K562 (cell line): ENCODE measurements around the gene MERTK. TPM values are rescaled to one million over a fixed set of nuclear protein-coding genes. Genes with fewer than 3 reads are reported as not detected.

Source experiments
- ATAC-seq: fragments of 200-7000 bp; cut with Tn5 transposase; 3 replicates; pipeline ENCODE4 v1.9.1; 2020; ENCODE audit warnings: moderate library complexity
- BruUV-seq: library from RNA; stranded (reverse); fragments of 400-500 nt; replicated peaks from 2 replicates; lab custom pipeline; 2021; lab: Mats Ljungman, UMichigan
- CTCF ChIA-PET: fragments of 300-600 bp; formaldehyde crosslinking; extraction: SDS; loops from one replicate; lab custom pipeline; 2021; ENCODE audit warnings: low intra/inter-chr PET ratio; lab: Yijun Ruan, JAX
- POLR2A ChIA-PET: fragments of 300-600, 350-650 bp; sonication (Branson Sonifier 250); formaldehyde crosslinking; extraction: SDS; loops from one replicate; lab custom pipeline; 2021; ENCODE audit warnings: antibody characterized with exemption, inconsistent platforms; lab: Yijun Ruan, JAX
- DNase-seq, 4 experiments: peaks; one replicate each; pipeline versions ENCODE4 v3.0.0 to v3.0.0-alpha.2; 2011 to 2018; ENCODE audit warnings: low spot score in 3 of 4, mixed read lengths in 3 of 4; ENCODE audit errors: extremely low read depth in 1 of 4
- FAIRE-seq: peaks from 2 replicates; lab custom pipeline; 2011; peaks lifted over from hg19 to GRCh38; lab: Jason Lieb, UNC
- H2AFZ ChIP-seq: 2 replicates; pipeline ENCODE4 v1.6.0; 2011; ENCODE audit warnings: low read depth, low read length, control low read depth, inconsistent platforms
- H3K27ac ChIP-seq: fragments of 200-600 bp; 3 replicates; pipeline ENCODE4 v1.8.0; 2011; ENCODE audit warnings: low read depth, mild to moderate bottlenecking, control low read depth, inconsistent platforms, low read length, moderate library complexity, mixed read lengths; ENCODE audit errors: extremely low read depth
- H3K27me3 ChIP-seq, 2 experiments: fragments of 300-600 bp in 1 of 2; 2 replicates in 1 of 2; 3 replicates in 1 of 2; pipeline versions ENCODE4 v1.6.0 to v1.8.0; 2011; ENCODE audit warnings: inconsistent platforms in 2 of 2, low read length in 2 of 2, mild to moderate bottlenecking in 1 of 2, mixed read lengths in 1 of 2, moderate library complexity in 1 of 2; ENCODE audit not compliant: control insufficient read depth in 2 of 2, insufficient read depth in 2 of 2
- H3K36me3 ChIP-seq: fragments of 300-600 bp; 3 replicates; pipeline ENCODE4 v1.8.0; 2011; ENCODE audit warnings: mild to moderate bottlenecking, low read length, inconsistent platforms; ENCODE audit not compliant: control insufficient read depth, insufficient read depth
- H3K4me1 ChIP-seq, 2 experiments: fragments of 200-600 bp in 1 of 2; replicated peaks in 1 of 2; 2 replicates in 1 of 2; 3 replicates in 1 of 2; pipeline versions ENCODE4 v1.5.1 to v1.8.0; 2011; ENCODE audit warnings: inconsistent platforms in 2 of 2, low read length in 2 of 2, mild to moderate bottlenecking in 1 of 2, mixed read lengths in 1 of 2, moderate library complexity in 1 of 2; ENCODE audit not compliant: control insufficient read depth in 2 of 2, insufficient read depth in 2 of 2
- H3K4me2 ChIP-seq: 2 replicates; pipeline ENCODE4 v1.6.1; 2011; ENCODE audit warnings: low read length, control low read depth, inconsistent platforms, mixed read lengths; ENCODE audit not compliant: insufficient read depth
- H3K4me3 ChIP-seq: fragments of 200-600 bp; sonication (generic), shearing (Covaris generic); 2 replicates; pipeline ENCODE4 v1.5.1; 2016; ENCODE audit warnings: control low read depth, inconsistent platforms
- H3K79me2 ChIP-seq: fragments of 200-600 bp; 3 replicates; pipeline ENCODE4 v1.8.0; 2011; ENCODE audit warnings: low read length, inconsistent platforms; ENCODE audit not compliant: control insufficient read depth, insufficient read depth
- H3K9ac ChIP-seq, 2 experiments: 2 replicates each; pipeline versions ENCODE4 v1.6.0 to v1.6.1; 2011; ENCODE audit warnings: low read depth in 2 of 2, low read length in 2 of 2, control low read depth in 1 of 2, inconsistent platforms in 1 of 2, mild to moderate bottlenecking in 1 of 2, mixed read lengths in 1 of 2; ENCODE audit not compliant: insufficient read depth in 1 of 2
- H3K9me1 ChIP-seq: one replicate; pipeline ENCODE4 v1.6.0; 2011; ENCODE audit warnings: inconsistent platforms, mild to moderate bottlenecking, low read length, moderate library complexity; ENCODE audit not compliant: control insufficient read depth, insufficient read depth
- H3K9me3 ChIP-seq: replicated peaks from 2 replicates; pipeline ENCODE4 v1.5.1; 2011; ENCODE audit warnings: low read depth, low read length, inconsistent platforms; ENCODE audit not compliant: control insufficient read depth, insufficient read depth
- H4K20me1 ChIP-seq: replicated peaks from 2 replicates; pipeline ENCODE4 v1.6.1; 2011; ENCODE audit warnings: low read length, inconsistent platforms, mixed read lengths; ENCODE audit not compliant: control insufficient read depth, insufficient read depth
- CUX1 ChIP-seq: fragments of 200-800 bp; sonication (Bioruptor generic); IDR thresholded peaks from 2 replicates; pipeline ENCODE4 v1.6.1; 2016; ENCODE audit warnings: missing genetic modification characterization, missing compliant biosample characterization
- NR2C1 ChIP-seq, 2 experiments: fragments of 450-650 bp; IDR thresholded peaks; 2 replicates each; pipeline ENCODE4 v1.6.1; 2017; ENCODE audit warnings: mild to moderate bottlenecking in 2 of 2, antibody characterized with exemption in 1 of 2, inconsistent platforms in 1 of 2, missing compliant biosample characterization in 1 of 2, missing genetic modification characterization in 1 of 2
- RFX1 ChIP-seq: fragments of 450-650 bp; IDR thresholded peaks from 2 replicates; pipeline ENCODE4 v1.6.1; 2016; ENCODE audit warnings: mild to moderate bottlenecking, moderate library complexity
- SIRT6 ChIP-seq: IDR thresholded peaks from one replicate; pipeline ENCODE4 v1.6.1; 2012; ENCODE audit warnings: low read depth, mild to moderate bottlenecking, control low read depth, inconsistent platforms, low read length, moderate library complexity
- SPI1 ChIP-seq: IDR thresholded peaks from 2 replicates; pipeline ENCODE4 v1.6.1; 2011; ENCODE audit warnings: low read depth, low read length, control low read depth, borderline replicate concordance
- USF1 ChIP-seq: sonication (generic); formaldehyde crosslinking; IDR thresholded peaks from 2 replicates; pipeline ENCODE4 v1.9.0; 2022; ENCODE audit warnings: mild to moderate bottlenecking, missing genetic modification reagents
- WGBS: fragments of 100-300 bp; shearing (Covaris generic); methylation state at CpG from one replicate; pipeline ENCODE4 v1.1.6; 2016; ENCODE audit warnings: low coverage, mixed read lengths; ENCODE audit not compliant: insufficient coverage; ENCODE audit errors: missing lambda C conversion rate; 5-methylcytosine and 5-hydroxymethylcytosine counted together
- in situ Hi-C: fragments of 300-500 bp; cut with MboI; formaldehyde crosslinking; loops from 4 replicates; pipeline ENCODE4 v1.15.0; 2018; ENCODE audit warnings: inconsistent platforms, mixed read lengths
- intact Hi-C: fragments of 100-400 bp; cut with micrococcal nuclease; formaldehyde crosslinking; loops from 2 replicates; pipeline ENCODE4 v1.14.2; 2022
- polyA plus RNA-seq, 8 experiments: library from polyadenylated mRNA; depleted of rRNA in 4 of 8; stranded (reverse) in 5 of 8; unstranded in 3 of 8; fragments of >200 nt; fragmentation: Nextera tagmentation in 2 of 8; fragmentation: Illumina TruSeq in 1 of 8; extraction: Ambion mirVana in 2 of 8; extraction: Trizol in 1 of 8; gene quantifications; 2 replicates each; pipeline versions ENCODE4 v1.2.1 to v1.2.3, GENCODE V29; 2011 to 2014; ENCODE audit warnings: inconsistent platforms in 1 of 8, missing spikeins in 1 of 8
- total RNA-seq, 7 experiments: library from RNA; depleted of rRNA in 6 of 7; stranded (reverse); fragments of >200 nt in 6 of 7; fragmentation: Illumina TruSeq in 2 of 7; extraction: Trizol in 2 of 7; gene quantifications; 2 replicates each; pipeline versions ENCODE4 v1.2.1 to v1.2.3, GENCODE V29; 2011 to 2021; ENCODE audit warnings: low replicate concordance in 1 of 7
- TF ChIP-seq, protein P1 (sequence below): sonication (generic); formaldehyde crosslinking; IDR thresholded peaks from 2 replicates; pipeline ENCODE4 v1.8.0; 2022; ENCODE audit warnings: mild to moderate bottlenecking, missing genetic modification reagents, borderline replicate concordance

MERTK gene
- total and polyA plus RNA-seq, 9 of the 15 experiments (the other 6 are each of a cell fraction or from before 2014, with no cell fraction given) = 0.23 to 1.6 (median 0.74) TPM

DNA sequence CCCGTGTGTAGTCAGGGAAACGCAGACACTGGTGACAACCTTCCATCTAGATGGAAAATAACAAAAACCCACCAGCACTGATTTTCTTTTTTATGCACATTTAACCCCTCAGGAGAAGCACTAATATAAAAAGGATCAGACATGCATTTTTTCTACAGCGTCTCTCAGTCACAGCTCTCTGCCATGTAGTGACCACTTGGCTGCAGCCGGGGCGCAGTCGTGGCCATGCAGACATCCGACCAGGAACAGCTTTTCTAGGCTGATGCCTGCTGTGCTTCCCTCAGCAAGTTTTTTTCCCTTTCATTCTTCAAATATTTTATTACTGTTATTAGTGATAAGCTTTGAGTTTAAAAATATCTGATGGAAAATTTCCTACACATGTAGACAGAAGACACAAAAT is 63.3 kb downstream of the MERTK start:
- H3K36me3 ChIP-seq = no peaks in the 10 kb centered on the region
- no peak overlapping the region for H3K27ac ChIP-seq
- H3K4me2 ChIP-seq = peak overlapping the region; percentile 39; the same call in 1 of the 2 replicates
- no peak overlapping the region for H3K9ac ChIP-seq
- DNase-seq = no peak
- ChIA-PET POLR2A (no interaction called here), CTCF (no interaction called here)
- intact Hi-C loops = no loop called here
- no peaks in the 10 kb centered on the region for H3K9me1 ChIP-seq
- FAIRE-seq = no peak
- H3K79me2 ChIP-seq = no peaks in the 10 kb centered on the region
- peak overlapping the region; percentile 79 for H2AFZ ChIP-seq
- H3K4me1 ChIP-seq = peaks cover 0 to 2% of the 10 kb centered on the region in 2 experiments; a peak in 2 of 5 replicates
- ATAC-seq = peak; percentile 70
- 32% methylated on average over 7 of the region's 7 CpGs for WGBS
- BruUV-seq = no TSS peak
- H3K27me3 ChIP-seq = peaks cover 0 to 4% of the 10 kb centered on the region in 2 experiments; a peak in 2 of 5 replicates
- no peaks in the 10 kb centered on the region for H4K20me1 ChIP-seq
- 0 out of 2 replicates have a peak overlapping the region, but pooled peaks have one; percentile 12 for H3K4me3 ChIP-seq
- TF ChIP-seq, protein P1, sequence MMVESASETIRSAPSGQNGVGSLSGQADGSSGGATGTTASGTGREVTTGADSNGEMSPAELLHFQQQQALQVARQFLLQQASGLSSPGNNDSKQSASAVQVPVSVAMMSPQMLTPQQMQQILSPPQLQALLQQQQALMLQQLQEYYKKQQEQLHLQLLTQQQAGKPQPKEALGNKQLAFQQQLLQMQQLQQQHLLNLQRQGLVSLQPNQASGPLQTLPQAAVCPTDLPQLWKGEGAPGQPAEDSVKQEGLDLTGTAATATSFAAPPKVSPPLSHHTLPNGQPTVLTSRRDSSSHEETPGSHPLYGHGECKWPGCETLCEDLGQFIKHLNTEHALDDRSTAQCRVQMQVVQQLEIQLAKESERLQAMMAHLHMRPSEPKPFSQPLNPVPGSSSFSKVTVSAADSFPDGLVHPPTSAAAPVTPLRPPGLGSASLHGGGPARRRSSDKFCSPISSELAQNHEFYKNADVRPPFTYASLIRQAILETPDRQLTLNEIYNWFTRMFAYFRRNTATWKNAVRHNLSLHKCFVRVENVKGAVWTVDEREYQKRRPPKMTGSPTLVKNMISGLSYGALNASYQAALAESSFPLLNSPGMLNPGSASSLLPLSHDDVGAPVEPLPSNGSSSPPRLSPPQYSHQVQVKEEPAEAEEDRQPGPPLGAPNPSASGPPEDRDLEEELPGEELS (CRISPR knock-in tag) = no peak
- 0 out of 2 replicates have a peak, but pooled peaks have one; percentile 21 for TF ChIP-seq RFX1
- no peak for TF ChIP-seq USF1 (CRISPR knock-in tag)
- TF ChIP-seq NR2C1 (IDR thresholded peaks at IDR 0.05) = no peak
- no peak for TF ChIP-seq NR2C1 (tag; IDR thresholded peaks at IDR 0.05)
- no peak for TF ChIP-seq SIRT6
- no peak for TF ChIP-seq SPI1
- TF ChIP-seq CUX1 (CRISPR knock-in tag) = no peak
- TF ChIP-seq, all 486 proteins: peak for 1
- in situ Hi-C loops = no loop called here
- no peaks in the 10 kb centered on the region for H3K9me3 ChIP-seq
